Aorta (tissue), 5 donors: ENCODE results near the gene PKDREJ. TPM values are rescaled to one million over a fixed set of nuclear protein-coding genes. Genes with fewer than 3 reads are reported as not detected.

ENCODE experiments used
- ATAC-seq: fragments of 200-7000 bp; cut with Tn5 transposase; one replicate; pipeline ENCODE4 v1.9.1; 2022; ENCODE audit warnings: moderate library complexity; ENCODE audit not compliant: low FRiP score
- DNase-seq, 2 donors: peaks; one replicate each; pipeline ENCODE4 v3.0.0-alpha.2; 2020
- H3K27ac ChIP-seq, 2 donors: one replicate each; pipeline ENCODE4 v1.5.1; 2013; ENCODE audit warnings: low read length in 2 of 2, mild to moderate bottlenecking in 2 of 2, moderate library complexity in 2 of 2, control low read depth in 1 of 2, inconsistent platforms in 1 of 2, low read depth in 1 of 2
- H3K27me3 ChIP-seq, 2 donors: one replicate each; pipeline ENCODE4 v1.6.1; 2013; ENCODE audit warnings: control low read depth in 1 of 2, low read length in 1 of 2, mild to moderate bottlenecking in 1 of 2, moderate library complexity in 1 of 2; ENCODE audit not compliant: insufficient read depth in 2 of 2, control insufficient read depth in 1 of 2
- H3K36me3 ChIP-seq, 2 donors: one replicate each; pipeline ENCODE4 v1.6.1; 2013; ENCODE audit warnings: control low read depth in 1 of 2, low read length in 1 of 2, mild to moderate bottlenecking in 1 of 2; ENCODE audit not compliant: insufficient read depth in 2 of 2, control insufficient read depth in 1 of 2
- H3K4me1 ChIP-seq, 2 donors: one replicate each; pipeline ENCODE4 v1.6.1; 2013; ENCODE audit warnings: low read length in 2 of 2, control low read depth in 1 of 2, mild to moderate bottlenecking in 1 of 2, moderate library complexity in 1 of 2; ENCODE audit not compliant: insufficient read depth in 2 of 2, control insufficient read depth in 1 of 2
- H3K4me3 ChIP-seq, 2 donors: one replicate each; pipeline ENCODE4 v1.5.1; 2013; ENCODE audit warnings: low read length in 2 of 2, control low read depth in 1 of 2, mild to moderate bottlenecking in 1 of 2
- H3K9me3 ChIP-seq: one replicate; pipeline ENCODE4 v1.6.1; 2013; ENCODE audit warnings: mild to moderate bottlenecking, low read length; ENCODE audit not compliant: control insufficient read depth
- WGBS, 2 donors: extraction: QIAGEN DNeasy Blood & Tissue Kit; methylation state at CpG; one replicate each; pipeline ENCODE4 v1.1.7; 2013; 5-methylcytosine and 5-hydroxymethylcytosine counted together
- intact Hi-C, 2 donors: fragments of 100-400 bp; cut with DNase I; formaldehyde crosslinking; loops; one replicate each; pipeline versions ENCODE4 v1.14.2 to v1.15.0; 2022
- polyA plus RNA-seq, 2 donors: library from polyadenylated mRNA; stranded (reverse); fragments of 200-250 nt; gene quantifications; one replicate each; pipeline ENCODE4 v1.2.3, GENCODE V29; 2013
- total RNA-seq, 2 donors: library from RNA; stranded (reverse); fragmentation: NEBNext Ultra II Directional; extraction: Animal tissue kit (Norgen Biotek cat#: 25700); gene quantifications; one replicate each; pipeline ENCODE4 v1.2.1, GENCODE V29; 2021
- donor health status: healthy with polysubstance abuse.
- donor health status: Bipolar disorder and iron deficiency.
- donor health status: DM: no; HTN: no; CAD: no.
- donor health status: DM: no; HTN: no; CAD: no.
- donor health status: DM: yes; HTN: yes; CAD: no.

Gene PKDREJ
- total and polyA plus RNA-seq, 4 donors: 0.05 to 0.15 TPM; not detected in 2

DNA sequence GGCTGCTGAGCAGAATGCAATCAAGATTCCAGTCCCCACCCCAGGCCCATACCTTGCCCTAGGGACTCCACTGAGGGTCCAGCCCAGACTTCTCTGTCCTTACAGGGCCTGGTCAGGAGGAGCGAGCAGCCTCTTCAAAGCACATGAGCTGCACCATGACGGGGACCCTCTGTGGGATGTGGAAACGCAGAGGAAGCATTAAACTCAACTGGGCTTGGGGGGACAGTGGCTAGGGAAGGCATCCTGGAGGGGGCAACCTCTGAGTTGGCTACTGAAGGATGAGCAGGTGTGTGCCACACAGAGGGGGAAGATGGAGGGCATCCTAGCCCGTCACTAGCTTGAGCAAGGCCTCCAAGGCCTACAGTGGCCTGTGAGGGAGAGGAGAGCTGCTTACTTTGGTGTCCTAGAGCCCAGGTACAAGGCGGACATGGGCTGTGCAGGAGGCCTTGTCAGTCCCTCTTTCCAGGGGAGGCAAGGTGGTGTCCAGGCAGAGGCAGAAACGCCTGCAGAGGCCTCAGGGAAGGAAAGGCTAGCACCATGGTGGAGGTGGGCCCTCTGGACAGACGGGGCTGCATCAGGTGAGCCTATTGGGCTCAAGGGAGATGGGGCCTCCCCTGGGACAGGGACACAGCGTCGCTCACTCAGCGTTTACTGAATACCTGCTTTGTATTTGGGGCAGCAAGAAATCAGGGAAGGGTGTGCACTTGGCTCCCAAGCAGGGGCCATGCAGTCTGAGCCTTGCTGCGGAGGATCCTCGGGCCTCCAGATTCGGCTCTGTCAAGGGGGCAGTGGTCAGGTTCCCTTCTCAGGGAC, 18.9 kb upstream of the PKDREJ start:
- intact Hi-C loops: no loop called here
- ATAC-seq (no peak), DNase-seq (no peak)
- peaks cover 0 to 19% of the 10 kb centered on the region in 2 donors for H3K36me3 ChIP-seq
- no peaks in the 10 kb centered on the region for H3K4me1 ChIP-seq
- no peaks in the 10 kb centered on the region for H3K27me3 ChIP-seq
- H3K9me3 ChIP-seq: no peaks in the 10 kb centered on the region
- WGBS, 2 donors: 94% methylated on average over 13 of the region's 13 CpGs
- no peak overlapping the region for H3K27ac ChIP-seq
- no peak overlapping the region for H3K4me3 ChIP-seq

DNA sequence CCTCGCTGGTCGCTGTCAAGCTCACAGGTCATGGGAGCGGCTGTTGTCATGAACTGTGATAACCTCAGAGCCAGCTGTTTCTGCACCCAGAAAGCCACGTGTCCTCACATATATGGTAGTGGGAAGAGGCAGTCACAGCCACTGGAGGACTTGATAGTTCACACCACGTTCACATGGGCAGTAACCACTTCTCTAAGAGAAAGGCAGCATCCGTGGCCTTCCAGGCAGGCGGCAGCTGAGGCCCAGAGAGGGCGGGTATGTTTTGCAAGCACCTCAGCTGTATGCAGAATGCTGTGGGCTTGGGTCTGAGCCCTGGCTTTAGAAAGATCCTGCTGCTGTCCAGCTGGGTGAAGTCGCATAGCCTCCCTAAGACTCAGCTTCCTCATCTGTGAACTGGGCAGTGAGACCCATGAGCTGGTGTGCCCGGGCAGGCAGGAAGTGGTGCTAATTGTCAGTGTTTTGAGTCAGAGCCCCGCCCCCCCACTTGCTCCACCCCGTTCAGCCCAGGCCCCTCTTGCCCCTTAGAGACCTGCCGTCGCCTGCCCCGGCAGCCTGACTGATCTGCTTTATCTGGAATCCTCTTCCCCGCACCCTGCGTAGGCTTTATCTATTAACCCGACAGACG, 18.0 kb upstream of the PKDREJ start:
- WGBS, 2 donors: 82 to 85% methylated on average over 19 of the region's 19 CpGs
- H3K36me3 ChIP-seq: peaks cover 0 to 19% of the 10 kb centered on the region in 2 donors
- no peak overlapping the region for H3K4me3 ChIP-seq
- H3K9me3 ChIP-seq: no peaks in the 10 kb centered on the region
- ATAC-seq (no peak), DNase-seq (peak in 1 of 2 donors; percentile 42)
- no peak overlapping the region for H3K27ac ChIP-seq
- intact Hi-C loops: no loop called here
- H3K4me1 ChIP-seq: no peaks in the 10 kb centered on the region
- no peaks in the 10 kb centered on the region for H3K27me3 ChIP-seq

DNA sequence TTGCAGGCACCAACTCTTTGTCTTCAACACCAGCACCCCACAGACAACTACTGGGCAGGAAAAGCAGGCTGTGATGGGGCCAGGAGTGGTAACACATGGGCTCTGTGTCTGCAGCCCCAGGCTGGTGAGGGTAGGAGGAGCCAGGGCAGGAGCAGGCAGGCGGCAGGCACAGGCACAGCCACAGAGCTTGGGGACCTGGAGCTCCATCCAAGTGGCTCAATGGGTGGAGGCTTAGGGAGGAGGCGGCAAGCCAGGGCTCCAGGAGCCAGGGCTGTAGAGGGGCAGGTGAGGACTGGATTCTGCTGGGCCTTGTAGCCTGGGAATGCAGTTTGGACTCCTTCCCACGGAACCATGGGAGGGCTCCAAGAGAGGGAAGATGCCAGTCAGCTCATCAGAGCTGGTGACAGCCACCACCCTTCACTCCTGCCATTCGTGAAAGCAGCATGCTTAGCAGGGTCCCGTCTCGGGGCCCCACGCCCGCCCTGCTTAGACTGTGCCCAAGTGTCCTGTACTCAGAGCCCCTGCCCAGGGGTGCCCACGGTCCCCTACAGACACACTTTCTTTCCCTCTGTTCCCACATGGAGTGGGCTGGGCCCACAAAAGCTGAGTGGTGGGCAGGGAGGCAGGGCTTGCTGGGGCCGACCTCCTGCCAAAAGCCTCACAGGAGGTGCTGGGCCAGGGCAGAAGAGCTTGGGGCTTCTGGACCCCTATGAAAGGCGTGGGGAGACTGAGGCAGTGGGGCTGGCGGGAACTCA, 17.1 kb upstream of the PKDREJ start:
- DNase-seq (no peak), ATAC-seq (no peak)
- intact Hi-C loops: no loop called here
- no peaks in the 10 kb centered on the region for H3K4me1 ChIP-seq
- no peaks in the 10 kb centered on the region for H3K9me3 ChIP-seq
- H3K27ac ChIP-seq: no peak overlapping the region
- peaks cover 0 to 23% of the 10 kb centered on the region in 2 donors for H3K36me3 ChIP-seq
- H3K27me3 ChIP-seq: no peaks in the 10 kb centered on the region
- H3K4me3 ChIP-seq: no peak overlapping the region
- WGBS, 2 donors: 92 to 94% methylated on average over 12 of the region's 12 CpGs

DNA sequence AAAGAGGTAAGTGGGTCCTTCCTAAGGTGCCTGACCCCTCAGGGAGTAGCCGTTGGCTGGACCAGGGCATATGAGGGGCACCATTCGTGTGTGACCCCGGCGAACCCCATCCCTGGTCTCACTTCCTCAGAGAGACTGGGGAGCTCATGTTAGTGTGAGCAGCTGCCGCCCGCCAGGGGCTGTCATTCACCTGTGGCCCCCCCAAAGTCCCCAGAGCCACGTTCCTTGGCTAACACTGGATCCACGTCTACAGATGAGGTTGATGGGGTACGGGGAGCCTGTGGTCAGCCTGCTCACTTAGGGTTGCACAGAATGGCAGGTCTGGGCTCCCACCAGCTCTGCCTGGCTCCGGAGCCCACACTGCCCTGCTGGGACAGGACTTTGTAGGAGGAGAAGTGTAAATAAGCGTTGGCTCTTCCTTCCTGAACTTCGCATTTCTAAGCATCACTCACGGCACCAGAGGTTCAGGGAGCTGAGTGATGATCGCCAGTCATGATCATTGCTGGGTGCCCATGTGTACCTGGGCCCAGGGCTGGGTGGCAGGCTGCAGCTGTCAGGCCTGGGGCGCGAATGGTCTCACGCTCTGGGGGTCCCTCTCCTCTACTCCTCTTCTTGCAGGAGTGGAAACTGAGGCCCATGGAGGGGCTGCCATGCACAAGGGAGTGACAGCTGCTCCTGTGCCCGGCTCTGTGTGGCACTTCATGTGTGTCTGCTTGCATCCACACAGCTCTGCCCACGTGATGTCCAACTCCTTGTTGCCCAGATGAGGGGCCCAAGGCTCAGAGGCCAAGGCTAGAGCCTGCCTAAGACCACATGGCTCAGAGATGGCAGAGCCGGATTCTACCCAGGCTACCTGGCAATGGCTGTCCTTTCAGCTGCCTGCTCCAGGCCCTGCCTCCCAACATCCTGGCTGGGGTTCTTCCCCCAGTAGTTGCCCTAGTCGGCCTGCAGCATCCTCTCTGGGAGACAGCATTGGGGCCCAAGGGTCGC, 15.8 kb upstream of the PKDREJ start:
- intact Hi-C loops: no loop called here
- H3K4me3 ChIP-seq: no peak overlapping the region

DNA sequence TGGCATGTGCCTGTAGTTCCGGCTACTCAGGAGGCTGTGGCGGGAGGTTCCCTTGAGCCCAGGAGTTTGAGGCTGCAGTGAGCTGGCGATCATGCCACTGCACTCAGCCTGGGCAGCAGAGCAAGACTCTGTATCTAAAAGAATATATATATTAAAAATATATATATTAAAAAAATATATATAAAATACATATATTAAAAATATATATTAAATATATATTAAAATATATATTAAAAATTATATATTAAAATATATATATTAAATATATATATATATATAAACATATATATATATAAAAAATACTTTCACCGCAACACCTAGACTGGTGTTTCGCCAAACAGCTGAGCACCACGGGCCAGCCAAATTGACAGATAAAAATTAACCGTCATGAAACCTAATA, 13.4 kb upstream of the PKDREJ start:
- no peaks in the 10 kb centered on the region for H3K9me3 ChIP-seq
- H3K36me3 ChIP-seq: peaks cover 0 to 18% of the 10 kb centered on the region in 2 donors
- DNase-seq (no peak), ATAC-seq (no peak)
- no peak overlapping the region for H3K4me3 ChIP-seq
- H3K27me3 ChIP-seq: no peaks in the 10 kb centered on the region
- WGBS, 2 donors: 92 to 97% methylated on average over 7 of the region's 7 CpGs
- intact Hi-C loops: no loop called here
- no peaks in the 10 kb centered on the region for H3K4me1 ChIP-seq
- H3K27ac ChIP-seq: no peak overlapping the region

More for the DNA sequence above, 15.8 kb upstream of the PKDREJ start:
- WGBS, 2 donors: 91 to 95% methylated on average over 22 of the region's 22 CpGs
- Histone ChIP-seq H3K4me1 (no peaks in the 10 kb centered on the region), H3K27ac (no peak overlapping the region), H3K27me3 (no peaks in the 10 kb centered on the region), H3K9me3 (no peaks in the 10 kb centered on the region), H3K36me3 (peaks cover 0 to 25% of the 10 kb centered on the region in 2 donors)
- ATAC-seq: no peak
- DNase-seq: no peak

DNA sequence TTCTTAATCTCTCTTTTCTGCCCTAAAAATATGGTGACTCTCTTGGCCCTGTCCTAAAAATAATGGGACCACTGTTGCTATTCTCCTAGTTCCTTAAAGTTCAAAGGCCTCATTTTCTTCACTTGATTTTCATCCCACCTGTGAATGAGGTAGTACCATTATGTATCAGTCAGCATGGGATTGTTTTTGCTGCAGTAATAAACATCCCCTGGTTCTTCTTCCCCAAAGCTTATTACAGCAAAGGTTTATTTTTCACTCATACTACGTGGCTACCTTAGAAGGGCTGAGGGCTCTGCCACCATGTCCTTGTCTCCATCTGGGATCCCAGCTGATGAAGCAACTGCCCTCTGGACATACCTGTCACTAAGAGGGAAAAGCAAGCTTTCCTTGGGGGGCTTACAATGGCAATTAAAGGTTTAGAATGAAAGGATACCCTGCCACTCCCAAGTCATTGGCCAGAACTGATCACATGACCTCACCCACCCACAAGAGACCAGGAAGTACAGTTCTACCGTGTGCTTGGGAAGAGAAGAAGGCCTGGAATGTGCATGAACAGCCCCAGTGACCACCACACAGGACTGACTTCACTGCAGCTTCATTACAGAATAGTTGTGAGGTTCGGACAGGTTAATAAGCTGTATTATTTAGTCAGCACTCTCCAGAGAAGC, 12.4 kb upstream of the PKDREJ start:
- ATAC-seq (no peak), DNase-seq (peak in 1 of 2 donors; percentile 9)
- Histone ChIP-seq H3K27me3 (no peaks in the 10 kb centered on the region), H3K9me3 (no peaks in the 10 kb centered on the region), H3K4me3 (no peak overlapping the region), H3K27ac (no peak overlapping the region), H3K36me3 (peaks cover 0 to 16% of the 10 kb centered on the region in 2 donors), H3K4me1 (no peaks in the 10 kb centered on the region)
- intact Hi-C loops: no loop called here
- 67 to 73% methylated on average over 3 of the region's 3 CpGs for WGBS, 2 donors

DNA sequence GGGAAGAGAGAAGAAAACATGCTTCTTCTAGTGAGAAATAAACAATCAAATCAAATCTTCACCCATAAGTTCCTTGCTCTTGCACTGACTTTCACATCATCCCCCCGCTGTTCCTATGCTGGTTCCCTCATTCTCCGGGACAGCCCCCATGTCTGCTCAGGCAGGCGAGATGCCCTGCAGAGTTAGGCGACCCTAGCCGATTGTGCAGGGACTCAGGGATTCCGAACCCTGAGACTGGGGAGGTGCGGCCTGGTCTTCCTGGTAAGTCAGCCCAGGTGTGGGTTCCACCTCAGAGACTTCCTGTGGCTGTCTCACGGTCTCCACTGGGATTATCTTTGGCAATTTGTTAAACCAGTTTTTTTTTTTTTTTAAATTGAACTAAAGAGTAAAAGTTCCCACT, 11.2 kb upstream of the PKDREJ start:
- Histone ChIP-seq H3K27me3 (no peaks in the 10 kb centered on the region), H3K4me3 (no peak overlapping the region), H3K4me1 (no peaks in the 10 kb centered on the region), H3K27ac (no peak overlapping the region), H3K9me3 (no peaks in the 10 kb centered on the region), H3K36me3 (peaks cover 0 to 16% of the 10 kb centered on the region in 2 donors)
- peak in 1 of 2 donors; percentile 51 for DNase-seq
- intact Hi-C loops: no loop called here
- WGBS, 2 donors: 95 to 97% methylated on average over 8 of the region's 8 CpGs
- no peak for ATAC-seq
